T-cell (primary cell): ENCODE data around the gene TMPRSS15. TPM values are rescaled to one million over a fixed set of nuclear protein-coding genes. Genes with fewer than 3 reads are reported as not detected.

Source experiments
- ATAC-seq, 4 experiments: fragments of 200-7000 bp in 3 of 4; fragments of 150-1000 bp in 1 of 4; cut with Tn5 transposase; replicated peaks in 1 of 4; 1 replicate in 3 of 4; 2 replicates in 1 of 4; pipeline ENCODE4 v1.10.0; 2021; ENCODE audit warnings: moderate library complexity in 3 of 4, mild to moderate bottlenecking in 2 of 4, moderate number of reproducible peaks in 1 of 4
- CTCF ChIA-PET, 2 donors: fragments of 300-600 bp; sonication (Branson Sonifier 250); formaldehyde crosslinking; loops; one replicate each; lab custom pipeline; 2022; ENCODE audit warnings: antibody characterized with exemption in 2 of 2; lab: Charles Lee
- POLR2A ChIA-PET, 2 donors: fragments of 300-600 bp; sonication (Branson Sonifier 250); formaldehyde crosslinking; loops; one replicate each; lab custom pipeline; 2022; ENCODE audit warnings: antibody characterized with exemption in 2 of 2; lab: Charles Lee
- DNase-seq, 35 experiments: peaks; one replicate each; pipeline versions ENCODE4 v3.0.0 to v3.0.0-alpha.2; 2013 to 2023
- H3K27ac ChIP-seq: one replicate; pipeline ENCODE4 v1.5.1; 2013; ENCODE audit warnings: low read length
- H3K27me3 ChIP-seq, 2 experiments: replicated peaks in 1 of 2; 1 replicate in 1 of 2; 2 replicates in 1 of 2; pipeline versions ENCODE4 v1.6.1 to v1.7.0; 2013; ENCODE audit warnings: low read length in 1 of 2, mixed read lengths in 1 of 2; ENCODE audit not compliant: control insufficient read depth in 2 of 2, insufficient read depth in 2 of 2; ENCODE audit errors: extremely low read depth in 1 of 2
- H3K36me3 ChIP-seq, 2 donors: 1 replicate in 1 of 2; 2 replicates in 1 of 2; pipeline versions ENCODE4 v1.6.1 to v1.7.0; 2013; ENCODE audit warnings: low read length in 1 of 2; ENCODE audit not compliant: control insufficient read depth in 2 of 2, insufficient read depth in 1 of 2; ENCODE audit errors: extremely low read depth in 1 of 2
- H3K4me1 ChIP-seq, 2 experiments: 1 replicate in 1 of 2; 2 replicates in 1 of 2; pipeline versions ENCODE4 v1.6.1 to v1.7.0; 2013; ENCODE audit warnings: low read length in 2 of 2, mixed read lengths in 1 of 2; ENCODE audit not compliant: insufficient read depth in 2 of 2, control insufficient read depth in 1 of 2; ENCODE audit errors: extremely low read depth in 1 of 2
- H3K4me3 ChIP-seq, 2 donors: 1 replicate in 1 of 2; 2 replicates in 1 of 2; pipeline versions ENCODE4 v1.5.1 to v1.7.0; 2013; ENCODE audit warnings: mild to moderate bottlenecking in 2 of 2, low read length in 1 of 2, moderate library complexity in 1 of 2; ENCODE audit not compliant: control insufficient read depth in 1 of 2; ENCODE audit errors: extremely low read depth in 1 of 2
- H3K9me3 ChIP-seq: 2 replicates; pipeline ENCODE4 v1.7.0; 2013
- H3K27ac Mint-ChIP-seq, 2 donors: one replicate each; pipeline ENCODE4 v1.8.0; 2020 to 2021; ENCODE audit warnings: mild to moderate bottlenecking in 2 of 2, mixed read lengths in 2 of 2
- H3K27me3 Mint-ChIP-seq, 2 donors: one replicate each; pipeline ENCODE4 v1.8.0; 2021 to 2022; ENCODE audit warnings: mixed read lengths in 2 of 2
- H3K36me3 Mint-ChIP-seq: one replicate; pipeline ENCODE4 v1.8.0; 2021; ENCODE audit warnings: mixed read lengths
- H3K4me1 Mint-ChIP-seq, 3 donors: one replicate each; pipeline ENCODE4 v1.8.0; 2020 to 2022; ENCODE audit warnings: mixed read lengths in 3 of 3, mild to moderate bottlenecking in 1 of 3
- H3K4me3 Mint-ChIP-seq, 3 donors: one replicate each; pipeline ENCODE4 v1.8.0; 2020 to 2022; ENCODE audit warnings: mild to moderate bottlenecking in 3 of 3, mixed read lengths in 3 of 3, moderate library complexity in 3 of 3
- H3K9me3 Mint-ChIP-seq, 3 donors: one replicate each; pipeline ENCODE4 v1.8.0; 2020 to 2022; ENCODE audit warnings: mixed read lengths in 3 of 3
- WGBS: methylation state at CpG from one replicate; pipeline ENCODE4 v1.1.5; 2013; ENCODE audit warnings: missing lambda C conversion rate; ENCODE audit not compliant: insufficient coverage; 5-methylcytosine and 5-hydroxymethylcytosine counted together
- total RNA-seq, 35 experiments: library from RNA in 6 of 35; stranded (reverse) in 6 of 35; fragments of 120-200 nt in 1 of 35; gene quantifications; one replicate each; pipeline versions ENCODE4 v1.2.1 to v1.2.4 and lab custom pipeline; 2013 to 2026

The TMPRSS15 gene
- total RNA-seq, 5 donors from 2014 or later (not counting 1 experiment from before 2014, with no cell fraction given), result not detected

- Mint-ChIP-seq H3K4me1 (no peaks in the 10 kb centered on the region), H3K27ac (no peak overlapping the region), H3K27me3 (no peaks in the 10 kb centered on the region), H3K36me3 (no peaks in the 10 kb centered on the region), H3K9me3 (peaks cover 0 to 4% (median 0%) of the 10 kb centered on the region in 3 donors), H3K4me3 (no peak overlapping the region)
- no peak for DNase-seq
- ATAC-seq, result no peak
- no CpG with 5 or more reads among the region's 2 CpGs for WGBS
- ChIA-PET CTCF (no interaction called here), POLR2A (no interaction called here)
- H3K27ac ChIP-seq, result no peak overlapping the region
- H3K36me3 ChIP-seq, result no peaks in the 10 kb centered on the region
- no peak overlapping the region for H3K4me3 ChIP-seq
- H3K9me3 ChIP-seq, result no peaks in the 10 kb centered on the region
- H3K27me3 ChIP-seq, result no peaks in the 10 kb centered on the region
- no peaks in the 10 kb centered on the region for H3K4me1 ChIP-seq
Measured at GRCh38 chr21:18356801-18357200, 46.8 kb downstream of the TMPRSS15 start.

GRCh38 chr21:18354947-18355346 lies 48.6 kb downstream of the TMPRSS15 start:
- ChIA-PET CTCF (interaction anchor here (0.5 to 0.6 kb wide), 2 partner anchors 206 to 1622 kb away, joined by 3 to 4 read pairs; no protein-coding TSS in a partner anchor), POLR2A (interaction anchor here in 1 of 2 donors (0.6 kb wide), 1 partner anchor 166 kb away, joined by 3 read pairs; no protein-coding TSS in a partner anchor)
- Histone ChIP-seq H3K36me3 (no peaks in the 10 kb centered on the region), H3K4me1 (no peaks in the 10 kb centered on the region), H3K4me3 (no peak overlapping the region), H3K27ac (no peak overlapping the region), H3K27me3 (no peaks in the 10 kb centered on the region), H3K9me3 (no peaks in the 10 kb centered on the region)
- Mint-ChIP-seq H3K36me3 (no peaks in the 10 kb centered on the region), H3K9me3 (no peaks in the 10 kb centered on the region), H3K4me1 (no peaks in the 10 kb centered on the region), H3K4me3 (no peak overlapping the region), H3K27ac (no peak overlapping the region), H3K27me3 (no peaks in the 10 kb centered on the region)
- no peak for ATAC-seq
- DNase-seq, result no peak
- no CpG with 5 or more reads among the region's 1 CpG for WGBS

- WGBS, result 71% methylated on average over 1 of the region's 2 CpGs
- ATAC-seq (no peak), DNase-seq (no peak)
- POLR2A ChIA-PET, result no interaction called here
- Mint-ChIP-seq H3K36me3 (no peaks in the 10 kb centered on the region), H3K4me1 (no peaks in the 10 kb centered on the region), H3K27ac (no peak overlapping the region), H3K27me3 (no peaks in the 10 kb centered on the region), H3K9me3 (no peaks in the 10 kb centered on the region), H3K4me3 (no peak overlapping the region)
- H3K27me3 ChIP-seq, result no peaks in the 10 kb centered on the region
- no peaks in the 10 kb centered on the region for H3K36me3 ChIP-seq
- CTCF ChIA-PET, result no interaction called here
- no peaks in the 10 kb centered on the region for H3K9me3 ChIP-seq
- no peak overlapping the region for H3K27ac ChIP-seq
- no peaks in the 10 kb centered on the region for H3K4me1 ChIP-seq
- no peak overlapping the region for H3K4me3 ChIP-seq
Measured at GRCh38 chr21:18350216-18350615, 53.4 kb downstream of the TMPRSS15 start.

- no peaks in the 10 kb centered on the region for H3K36me3 ChIP-seq
- POLR2A ChIA-PET, result no interaction called here
- no peak overlapping the region for H3K27ac Mint-ChIP-seq
- DNase-seq (no peak), ATAC-seq (no peak)
- no peaks in the 10 kb centered on the region for H3K27me3 Mint-ChIP-seq
- H3K4me3 Mint-ChIP-seq, result no peak overlapping the region
- WGBS, result 60% methylated on average over 1 of the region's 4 CpGs
- no peaks in the 10 kb centered on the region for H3K4me1 Mint-ChIP-seq
- CTCF ChIA-PET, result no interaction called here
- no peaks in the 10 kb centered on the region for H3K27me3 ChIP-seq
- H3K36me3 Mint-ChIP-seq, result no peaks in the 10 kb centered on the region
- no peaks in the 10 kb centered on the region for H3K9me3 Mint-ChIP-seq
- H3K4me1 ChIP-seq, result no peaks in the 10 kb centered on the region
- H3K9me3 ChIP-seq, result no peaks in the 10 kb centered on the region
- H3K4me3 ChIP-seq, result no peak overlapping the region
- no peak overlapping the region for H3K27ac ChIP-seq
Measured at GRCh38 chr21:18349468-18349867, 54.1 kb downstream of the TMPRSS15 start.

- Histone ChIP-seq H3K36me3 (no peaks in the 10 kb centered on the region), H3K27me3 (no peaks in the 10 kb centered on the region), H3K27ac (no peak overlapping the region), H3K4me3 (no peak overlapping the region), H3K9me3 (no peaks in the 10 kb centered on the region), H3K4me1 (no peaks in the 10 kb centered on the region)
- H3K9me3 Mint-ChIP-seq, result peaks cover 0 to 3% (median 0%) of the 10 kb centered on the region in 3 donors
- ATAC-seq (no peak), DNase-seq (no peak)
- no peak overlapping the region for H3K4me3 Mint-ChIP-seq
- no peaks in the 10 kb centered on the region for H3K4me1 Mint-ChIP-seq
- ChIA-PET CTCF (no interaction called here), POLR2A (no interaction called here)
- H3K36me3 Mint-ChIP-seq, result no peaks in the 10 kb centered on the region
- H3K27ac Mint-ChIP-seq, result no peak overlapping the region
- WGBS, result no CpG with 5 or more reads among the region's 4 CpGs
- H3K27me3 Mint-ChIP-seq, result no peaks in the 10 kb centered on the region
Measured at GRCh38 chr21:18340387-18340942, 63.1 kb downstream of the TMPRSS15 start.

- no peaks in the 10 kb centered on the region for H3K9me3 Mint-ChIP-seq
- no peak overlapping the region for H3K27ac ChIP-seq
- no peaks in the 10 kb centered on the region for H3K9me3 ChIP-seq
- H3K4me1 ChIP-seq, result no peaks in the 10 kb centered on the region
- ChIA-PET CTCF (no interaction called here), POLR2A (no interaction called here)
- H3K36me3 Mint-ChIP-seq, result no peaks in the 10 kb centered on the region
- H3K4me3 Mint-ChIP-seq, result no peak overlapping the region
- H3K36me3 ChIP-seq, result no peaks in the 10 kb centered on the region
- DNase-seq (no peak), ATAC-seq (no peak)
- no peaks in the 10 kb centered on the region for H3K27me3 ChIP-seq
- no CpG with 5 or more reads among the region's 1 CpG for WGBS
- H3K4me1 Mint-ChIP-seq, result no peaks in the 10 kb centered on the region
- no peaks in the 10 kb centered on the region for H3K27me3 Mint-ChIP-seq
- H3K27ac Mint-ChIP-seq, result no peak overlapping the region
- H3K4me3 ChIP-seq, result no peak overlapping the region
Measured at GRCh38 chr21:18335651-18336236, 67.8 kb downstream of the TMPRSS15 start.
